Mucosa of gallbladder (tissue), 1 donor: Measurements from ENCODE around the gene ITSN1. TPM values are rescaled to one million over a fixed set of nuclear protein-coding genes. Genes with fewer than 3 reads are reported as not detected.
"Not testable (repeated sequence)": the region's sequence is repeated elsewhere in the genome, so short reads cannot be mapped to it uniquely, and the experiment has no call there.

ENCODE experiments used
- DNase-seq: peaks from one replicate; pipeline ENCODE4 v3.0.0-alpha.2; 2020; ENCODE audit warnings: low spot score
- total RNA-seq: library from RNA; stranded (reverse); gene quantifications from one replicate; pipeline ENCODE4 v1.2.1, GENCODE V29; 2021
- donor health status: DM: no; HTN: no; CAD: no.

ITSN1 gene
- total RNA-seq, 1 donor from 2014 or later = 48.0 TPM

DNA sequence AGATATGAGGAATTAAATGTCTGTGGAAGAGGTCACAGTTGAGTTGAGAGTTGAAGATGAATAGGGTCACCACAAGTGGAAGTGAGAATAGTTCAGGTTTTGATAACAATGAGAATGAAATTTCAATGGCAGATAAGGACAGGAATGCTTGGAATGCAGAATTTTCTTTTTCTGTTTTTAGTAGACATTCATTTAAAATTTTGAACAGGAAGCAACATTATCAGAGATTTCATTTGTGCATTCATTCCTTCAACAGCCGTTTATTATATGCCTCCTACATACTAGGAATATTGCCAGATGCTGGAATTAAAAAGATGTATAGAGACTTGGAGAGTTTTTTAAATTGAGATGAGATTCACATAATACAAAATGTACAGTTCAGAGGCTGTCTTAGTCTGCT is 126.8 kb downstream of the ITSN1 start:
- no peak for DNase-seq

DNA sequence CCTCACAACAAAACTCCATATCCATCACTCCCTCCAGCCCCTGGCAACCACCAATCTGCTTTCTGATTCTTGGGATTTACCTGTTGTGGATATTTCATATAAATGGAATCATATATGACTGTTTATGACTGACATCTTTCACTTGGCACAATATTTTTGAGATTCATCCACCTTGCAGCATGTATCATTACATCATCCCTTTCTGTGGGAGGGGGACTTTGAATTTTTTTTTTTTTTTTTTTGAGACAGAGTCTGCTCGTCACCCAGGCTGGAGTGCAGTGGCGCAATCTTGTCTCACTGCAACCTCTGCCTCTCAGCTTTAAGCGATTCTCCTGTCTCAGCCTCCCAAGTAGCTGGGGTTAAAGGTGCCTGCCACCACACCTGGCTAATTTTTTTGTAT is 128.2 kb downstream of the ITSN1 start:
- DNase-seq = no peak

DNA sequence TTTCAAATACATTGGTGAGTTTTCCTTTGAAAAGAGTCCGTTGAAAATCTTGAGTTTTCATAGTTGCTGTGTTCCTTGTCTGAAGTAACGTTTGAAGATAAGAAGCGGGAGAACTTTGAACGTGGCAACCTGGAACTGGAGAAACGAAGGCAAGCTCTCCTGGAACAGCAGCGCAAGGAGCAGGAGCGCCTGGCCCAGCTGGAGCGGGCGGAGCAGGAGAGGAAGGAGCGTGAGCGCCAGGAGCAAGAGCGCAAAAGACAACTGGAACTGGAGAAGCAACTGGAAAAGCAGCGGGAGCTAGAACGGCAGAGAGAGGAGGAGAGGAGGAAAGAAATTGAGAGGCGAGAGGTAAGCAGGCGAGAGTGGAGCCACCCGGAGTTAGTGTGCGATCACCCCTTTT is 129.7 kb downstream of the ITSN1 start:
- DNase-seq = no peak

DNA sequence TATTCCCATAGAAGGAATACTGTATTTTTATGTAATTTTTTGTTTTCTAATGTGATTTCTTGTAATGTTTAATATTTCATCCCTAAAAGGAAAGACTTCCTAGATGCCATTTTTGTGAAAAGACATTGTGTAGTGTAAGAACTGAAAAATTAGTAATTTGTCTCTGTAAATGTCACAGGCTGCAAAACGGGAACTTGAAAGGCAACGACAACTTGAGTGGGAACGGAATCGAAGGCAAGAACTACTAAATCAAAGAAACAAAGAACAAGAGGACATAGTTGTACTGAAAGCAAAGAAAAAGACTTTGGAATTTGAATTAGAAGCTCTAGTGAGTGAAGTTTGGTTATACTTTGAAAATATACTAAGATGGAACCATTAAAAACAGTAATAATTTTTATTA is 132.2 kb downstream of the ITSN1 start:
- no peak for DNase-seq

DNA sequence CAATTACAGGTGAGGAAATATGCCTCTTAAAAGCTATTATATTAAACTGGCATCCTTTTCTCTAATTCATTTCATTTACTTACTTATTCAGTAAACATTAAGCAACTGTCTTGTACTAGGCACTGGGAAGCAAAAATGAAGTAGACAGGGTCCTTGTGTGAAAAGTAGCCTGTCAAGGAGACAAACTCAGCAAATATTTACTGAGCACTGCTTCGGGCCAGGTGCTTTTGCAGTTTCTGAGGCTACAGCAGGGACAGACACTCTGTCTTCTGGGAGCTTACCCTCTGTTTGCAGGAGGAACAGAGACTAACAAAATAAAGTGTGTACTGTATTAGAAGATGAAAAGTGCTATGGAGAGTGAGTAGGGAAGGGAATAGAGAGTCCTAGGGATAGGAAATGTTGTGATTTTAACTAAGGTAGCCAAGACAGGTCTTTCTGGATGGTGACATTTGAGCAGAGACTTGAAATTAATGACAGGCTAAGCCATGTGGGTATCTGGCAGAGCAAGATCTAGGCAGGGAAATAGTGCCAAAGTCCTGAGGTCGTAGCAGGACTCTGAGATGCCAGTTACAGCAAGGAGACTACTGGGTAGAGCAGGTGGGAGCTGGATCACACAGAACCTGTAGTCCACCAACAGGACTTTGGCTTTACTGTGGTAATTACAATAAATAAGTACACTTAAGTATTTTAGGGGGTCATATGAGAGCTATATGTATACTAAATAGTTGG is 133.0 kb downstream of the ITSN1 start:
- no peak for DNase-seq

DNA sequence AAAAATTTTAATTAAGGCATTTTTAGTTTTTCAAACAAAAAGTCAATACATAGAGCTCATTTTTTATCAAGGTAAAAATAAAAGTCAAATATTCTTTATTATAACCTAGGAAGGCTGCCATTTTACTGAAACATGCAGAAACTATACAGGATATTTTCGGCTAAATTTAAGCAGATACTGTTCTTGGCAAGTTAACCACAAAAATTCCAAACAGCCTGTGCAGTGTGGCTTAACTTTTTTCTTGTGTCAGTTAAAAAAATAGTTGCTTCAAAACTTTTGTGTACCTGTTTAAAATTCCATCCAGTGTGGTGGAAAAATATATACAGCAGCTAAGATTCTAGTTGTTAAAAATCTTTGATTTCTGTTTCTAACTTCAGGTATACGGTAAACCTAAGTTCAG is 138.3 kb downstream of the ITSN1 start:
- no peak for DNase-seq

DNA sequence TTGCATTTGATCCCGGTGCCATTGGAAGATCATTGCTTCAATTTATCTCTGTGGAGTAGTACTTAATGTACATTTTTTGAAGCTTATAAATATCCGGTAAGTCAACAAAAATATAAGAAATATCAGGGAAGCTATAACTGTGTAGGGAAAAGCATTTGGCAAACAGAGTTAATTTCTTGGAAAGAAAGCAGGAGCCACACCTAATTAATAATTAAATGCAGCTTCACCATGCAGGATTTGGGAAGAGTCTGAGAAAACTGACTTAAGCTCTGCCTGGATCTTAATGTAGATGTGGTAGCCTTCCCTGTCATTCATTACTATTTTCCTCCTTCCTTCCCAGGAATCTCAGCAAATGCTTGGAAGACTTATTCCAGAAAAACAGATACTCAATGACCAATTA is 138.8 kb downstream of the ITSN1 start:
- DNase-seq = no peak

DNA sequence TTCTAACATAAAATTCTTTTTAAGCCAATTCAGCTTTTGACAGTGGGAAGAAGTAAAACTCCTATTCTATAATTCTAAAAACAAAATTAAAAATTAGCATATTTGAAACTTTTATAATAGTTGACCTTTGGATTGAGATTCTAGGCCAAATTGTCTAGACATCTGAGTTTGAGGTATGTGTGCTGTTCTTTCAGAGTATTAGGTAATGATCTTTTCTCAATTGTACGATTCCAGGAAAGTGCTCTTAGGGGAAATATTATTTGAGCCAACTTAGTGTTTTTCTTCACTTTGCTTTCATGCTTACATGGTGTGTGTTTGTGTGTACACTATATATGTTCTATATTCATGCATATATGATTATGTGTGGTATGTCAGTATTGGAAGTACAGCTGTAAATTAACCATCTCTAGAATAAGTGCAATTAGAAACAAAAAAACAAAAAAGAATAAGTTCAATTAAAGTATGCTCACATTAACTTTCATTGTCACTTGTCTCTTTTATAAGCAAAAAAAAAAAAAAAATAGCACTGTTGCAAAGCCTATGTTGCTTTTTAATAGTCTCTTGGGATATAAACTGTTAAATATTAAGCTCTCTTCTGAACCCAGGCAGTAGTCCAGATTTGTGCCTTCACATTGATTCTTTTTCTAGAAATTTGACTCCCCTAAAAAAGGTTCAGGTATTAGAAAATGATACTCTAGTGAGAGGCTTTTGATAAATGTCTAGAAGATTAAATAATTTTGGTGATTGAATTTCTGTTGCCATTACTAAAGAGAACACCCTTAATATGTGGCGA is 141.1 kb downstream of the ITSN1 start:
- DNase-seq = no peak

DNA sequence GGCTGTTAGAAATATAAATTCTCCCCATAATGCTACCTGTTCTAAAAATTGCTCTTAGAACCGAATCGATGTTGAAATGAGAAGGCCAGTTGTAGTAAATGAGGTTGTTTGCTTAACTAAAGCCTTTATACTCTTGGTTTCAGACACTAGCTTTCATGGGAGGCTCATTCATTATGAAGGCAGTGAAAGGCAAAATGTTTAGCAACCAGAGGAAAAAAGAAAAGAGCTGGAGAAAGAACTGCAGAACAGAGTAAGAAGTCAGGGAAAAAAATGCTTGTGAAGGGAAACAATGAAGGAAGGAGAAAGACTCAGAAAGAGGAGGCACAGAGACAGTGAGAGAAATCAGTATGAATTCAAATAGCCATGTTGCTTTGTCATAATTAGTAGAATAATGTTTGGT is 145.1 kb downstream of the ITSN1 start:
- DNase-seq = no peak

DNA sequence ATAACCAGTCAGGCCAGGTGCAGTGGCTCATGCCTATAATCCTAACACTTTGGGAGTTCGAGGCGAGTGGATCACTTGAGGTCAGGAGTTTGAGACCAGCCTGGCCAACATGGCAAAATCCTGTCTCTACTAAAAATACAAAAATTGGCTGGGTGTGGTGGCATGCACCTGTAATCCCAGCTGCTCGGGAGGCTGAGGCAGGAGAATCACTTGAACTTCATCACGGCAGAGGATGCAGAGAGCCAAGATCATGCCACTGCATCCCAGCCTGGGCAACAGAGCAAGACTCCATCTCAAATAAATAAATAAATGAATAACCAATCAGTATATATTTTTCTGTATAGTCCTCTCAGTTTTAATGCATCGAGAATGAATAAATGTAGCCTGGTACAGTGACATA is 146.1 kb downstream of the ITSN1 start:
- not testable (repeated sequence) for DNase-seq

DNA sequence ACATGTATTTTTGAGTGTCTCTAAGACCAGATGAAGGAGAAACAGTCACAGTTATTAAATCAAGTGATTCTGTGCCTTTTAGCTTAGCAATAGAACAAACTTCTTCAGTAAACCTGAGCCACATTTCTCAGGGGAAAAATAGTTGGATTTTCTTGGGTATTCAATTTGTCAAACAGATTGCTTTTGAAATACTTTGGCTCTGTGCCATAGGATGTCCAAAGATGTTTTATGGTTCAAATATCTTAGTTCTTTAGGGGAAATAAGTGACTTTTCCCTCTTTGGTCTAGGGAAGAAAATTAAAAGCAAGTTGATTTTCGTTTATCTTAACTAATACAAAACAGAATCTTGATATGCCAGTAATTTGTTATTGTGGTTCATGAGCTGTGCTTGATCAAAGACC is 147.4 kb downstream of the ITSN1 start:
- DNase-seq = no peak

DNA sequence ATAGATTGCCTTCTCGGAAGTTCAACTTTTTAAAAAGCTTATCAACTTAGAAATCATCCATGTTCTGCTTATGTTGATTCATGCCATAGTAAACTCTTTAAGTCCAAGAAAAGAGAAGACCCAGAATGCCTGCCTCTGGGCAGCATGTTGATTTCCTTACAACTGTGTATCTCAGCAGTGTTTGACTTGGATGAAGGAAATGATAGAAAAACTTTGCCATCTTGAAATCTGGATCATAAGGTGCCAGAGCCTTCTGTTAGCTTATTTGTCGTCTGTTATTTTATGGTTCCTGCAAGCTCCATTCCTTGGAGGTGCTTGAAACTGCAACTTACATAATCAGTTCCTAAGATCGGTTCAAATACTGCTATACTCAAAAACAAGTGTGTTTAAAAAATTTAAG is 148.8 kb downstream of the ITSN1 start:
- DNase-seq = no peak

DNA sequence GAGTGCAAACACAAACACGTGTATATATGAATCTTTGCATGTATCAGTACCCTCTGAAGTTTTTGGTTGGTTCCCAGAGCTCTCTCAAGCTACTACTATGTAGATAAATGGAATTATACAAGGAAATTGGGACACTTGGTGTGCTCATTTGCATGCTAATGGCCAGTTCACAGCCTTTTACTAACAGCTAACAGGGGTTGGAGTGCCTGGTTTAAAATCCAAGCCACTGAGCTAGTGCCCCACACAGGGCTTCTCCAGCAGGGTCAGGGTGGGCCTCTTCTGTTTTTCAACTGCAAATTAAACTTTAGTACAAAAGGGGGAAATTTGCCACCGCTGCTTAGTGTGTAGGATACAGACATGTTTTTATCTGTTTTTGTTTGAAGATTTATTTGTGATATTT is 152.3 kb downstream of the ITSN1 start:
- no peak for DNase-seq

DNA sequence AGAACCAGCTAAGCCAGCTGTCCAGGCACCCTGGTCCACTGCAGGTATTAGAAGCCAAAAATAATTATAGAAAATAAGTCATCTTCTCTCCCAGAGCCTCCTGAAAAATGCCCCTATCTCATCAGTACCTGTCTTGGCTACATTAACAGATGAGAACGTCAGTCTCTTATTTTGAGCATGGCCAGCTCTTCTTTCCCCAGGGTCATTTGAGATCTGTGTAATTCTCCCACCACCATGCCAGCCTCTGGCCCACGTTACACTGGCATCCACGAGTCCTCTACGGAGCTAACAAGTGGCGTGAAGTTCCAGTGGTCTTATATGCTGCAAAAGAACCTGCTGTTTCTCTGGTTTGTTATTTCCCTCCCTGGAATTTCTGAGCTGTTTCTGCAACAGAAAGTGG is 155.3 kb downstream of the ITSN1 start:
- no peak for DNase-seq

DNA sequence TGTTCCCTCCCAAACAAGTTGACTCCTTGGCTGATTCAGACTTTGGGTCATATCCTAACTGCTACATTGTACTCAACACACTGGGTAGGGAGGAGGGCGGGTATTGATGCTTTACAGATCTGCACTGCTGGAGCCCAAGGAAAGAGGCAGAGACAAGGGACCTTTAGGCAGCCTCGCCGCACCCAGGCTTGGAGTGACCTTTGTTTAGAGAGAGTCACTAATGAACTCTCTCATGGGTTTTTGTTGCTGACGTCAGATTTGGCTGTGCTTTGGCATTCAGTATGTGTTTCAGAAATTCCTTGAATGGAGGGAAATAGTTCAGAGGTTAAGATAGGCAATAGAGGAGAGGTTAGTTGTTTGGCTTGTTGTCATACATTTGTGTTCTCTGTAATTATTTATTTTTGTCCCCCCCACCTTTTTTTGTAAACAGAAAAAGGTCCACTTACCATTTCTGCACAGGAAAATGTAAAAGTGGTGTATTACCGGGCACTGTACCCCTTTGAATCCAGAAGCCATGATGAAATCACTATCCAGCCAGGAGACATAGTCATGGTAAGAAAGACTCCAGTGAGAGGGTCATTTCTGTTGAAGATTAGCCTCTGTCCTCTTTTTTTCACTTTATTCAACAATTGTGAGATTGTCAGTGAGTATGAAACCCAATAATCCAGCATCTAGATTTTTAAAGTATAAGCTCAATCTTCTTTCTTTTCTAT is 157.2 kb downstream of the ITSN1 start:
- peak; percentile 18 for DNase-seq

DNA sequence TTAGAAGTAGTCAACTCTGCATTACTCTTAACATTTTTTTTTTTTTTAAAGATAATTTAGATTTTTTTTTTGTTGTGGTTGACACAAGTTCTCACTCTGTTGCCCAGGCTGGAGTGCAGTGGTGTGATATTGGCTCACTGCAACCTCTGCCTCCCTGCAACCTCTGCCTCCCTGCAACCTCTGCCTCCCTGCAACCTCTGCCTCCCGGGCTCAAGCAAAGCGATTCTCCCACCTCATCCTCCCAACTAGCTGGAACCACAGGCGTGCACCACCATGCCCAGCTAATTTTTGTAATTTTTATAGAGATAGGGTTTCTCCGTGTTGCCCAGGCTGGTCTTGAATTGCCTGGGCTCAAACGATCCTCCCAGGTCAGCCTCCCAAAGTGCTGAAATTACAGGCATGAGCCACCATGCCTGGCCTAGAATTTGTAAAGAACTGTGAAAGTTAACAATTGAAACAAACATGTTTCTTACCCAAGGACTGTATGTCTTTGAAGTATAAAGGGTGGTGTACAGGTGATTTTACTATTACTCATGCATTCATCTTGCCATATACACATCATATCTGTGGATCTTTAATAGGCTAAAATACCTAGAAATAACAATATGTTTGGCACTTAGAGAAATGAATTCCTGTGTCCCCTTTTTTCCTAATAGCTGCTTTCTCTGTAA is 158.6 kb downstream of the ITSN1 start:
- DNase-seq = no peak

DNA sequence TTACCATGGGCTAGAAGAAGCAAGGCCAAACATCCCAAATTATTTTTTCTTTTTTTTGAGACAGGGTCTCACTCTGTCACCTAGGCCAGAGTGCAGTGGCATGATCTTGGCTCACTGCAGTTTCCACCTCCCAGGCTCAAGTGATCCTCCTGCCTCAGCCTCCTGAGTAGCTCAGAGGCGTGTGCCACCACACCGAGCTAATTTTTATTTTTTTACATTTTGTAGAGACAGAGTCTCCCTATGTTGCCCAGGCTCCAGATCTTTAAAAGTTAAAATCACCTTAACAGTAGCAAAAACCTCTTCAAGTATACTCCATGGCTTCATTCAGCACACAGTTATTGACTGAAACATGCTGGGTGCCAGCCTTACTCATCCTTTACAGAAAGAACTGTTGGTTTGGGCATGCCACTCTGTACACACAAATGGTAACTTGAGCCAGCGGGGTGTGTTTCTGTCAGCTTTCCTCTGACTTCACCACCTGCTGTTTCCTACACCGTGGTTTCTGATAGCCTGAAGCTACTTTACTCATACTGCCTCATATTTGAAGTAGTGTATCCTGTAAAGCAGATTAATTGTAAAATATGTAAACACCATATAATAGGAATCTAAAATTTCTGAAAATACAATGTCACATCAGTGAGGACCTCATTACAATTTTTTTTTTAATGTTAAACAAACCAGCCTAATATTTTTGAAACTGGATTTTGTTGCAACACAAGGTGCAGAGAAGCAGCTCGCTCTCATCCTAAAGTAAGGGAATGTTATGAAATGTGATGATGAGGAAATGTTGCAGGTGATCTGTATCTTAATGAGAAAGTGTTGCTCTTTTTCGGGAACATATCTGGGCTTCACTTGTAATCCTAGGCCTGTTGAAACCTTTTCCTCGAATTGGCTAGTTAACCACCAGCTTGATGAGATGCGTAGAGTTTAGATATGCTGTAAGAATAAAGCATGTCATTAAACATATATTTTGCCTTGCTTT is 159.4 kb downstream of the ITSN1 start:
- no peak for DNase-seq

DNA sequence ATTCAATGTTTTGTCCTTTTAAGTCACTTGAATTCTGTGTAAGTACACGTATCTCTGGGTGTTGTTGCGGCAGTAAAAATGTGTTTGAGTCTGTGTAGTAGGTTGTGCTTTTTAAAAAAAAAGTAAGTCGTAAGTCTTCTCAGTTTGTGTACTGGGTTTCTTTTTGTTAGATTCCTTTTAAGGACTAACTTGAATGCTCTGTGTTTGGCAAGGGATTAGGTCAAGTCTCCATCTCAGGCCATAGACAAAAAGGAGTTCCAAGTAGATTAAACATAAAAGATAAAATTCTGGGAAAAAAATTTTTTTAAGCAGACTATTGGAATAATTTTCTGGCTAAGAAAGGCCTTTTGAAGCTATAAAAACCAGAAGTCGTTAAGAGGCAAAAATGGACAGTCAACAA is 160.2 kb downstream of the ITSN1 start:
- no peak for DNase-seq

DNA sequence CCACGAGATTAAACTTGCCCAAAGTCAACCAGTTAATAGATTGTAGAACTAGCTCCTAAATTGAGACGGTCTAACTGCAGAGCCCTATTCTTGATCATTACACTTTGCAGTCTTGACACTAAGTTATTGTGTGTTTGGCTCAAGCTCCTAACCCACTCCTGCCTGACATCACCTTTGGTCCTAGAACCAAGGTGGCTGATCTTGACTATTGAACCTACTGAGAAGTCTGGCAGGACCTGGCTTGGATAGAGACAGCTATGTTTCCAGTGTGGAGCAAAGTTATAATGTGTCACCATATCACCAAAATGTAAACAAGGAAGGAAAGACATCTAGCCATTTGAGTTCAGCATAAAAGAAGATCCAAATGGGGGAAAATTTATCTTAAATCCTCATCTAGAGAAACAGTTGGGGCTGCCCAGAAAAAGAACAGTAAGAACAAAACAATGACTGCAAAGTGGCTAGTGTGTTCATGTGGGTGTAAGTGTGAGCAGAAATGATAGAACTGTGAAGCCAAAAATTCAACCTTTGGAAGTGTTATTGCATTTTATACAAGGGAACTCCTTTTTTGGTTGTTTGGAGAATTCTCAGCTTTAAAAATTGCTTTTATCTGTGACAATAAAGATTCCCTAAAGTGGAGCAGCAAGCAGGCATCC is 166.5 kb downstream of the ITSN1 start:
- no peak for DNase-seq

DNA sequence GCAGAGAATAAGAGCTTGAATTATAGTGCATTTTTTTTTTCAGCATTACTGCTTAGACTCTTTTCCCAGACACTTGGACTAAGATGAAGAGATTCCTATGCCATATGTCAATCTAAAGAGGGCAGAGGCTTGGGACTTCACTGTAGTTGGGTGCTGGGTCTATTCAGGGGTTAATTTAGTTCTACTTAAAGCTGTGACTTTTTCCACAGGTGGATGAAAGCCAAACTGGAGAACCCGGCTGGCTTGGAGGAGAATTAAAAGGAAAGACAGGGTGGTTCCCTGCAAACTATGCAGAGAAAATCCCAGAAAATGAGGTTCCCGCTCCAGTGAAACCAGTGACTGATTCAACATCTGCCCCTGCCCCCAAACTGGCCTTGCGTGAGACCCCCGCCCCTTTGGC is 168.5 kb downstream of the ITSN1 start:
- no peak for DNase-seq
